ENCODE measurements around the gene EHHADH. TPM values are rescaled to one million over a fixed set of nuclear protein-coding genes. Genes with fewer than 3 reads are reported as not detected.

Gene EHHADH
- total RNA-seq, 4 donors from 2014 or later = 7.4 to 23.7 (median 15.6) TPM

- intact Hi-C loops (cut with DNase I) = no loop called here
- Histone ChIP-seq H3K36me3 (peaks cover 0 to 3% of the 10 kb centered on the region in 2 donors), H3K9me3 (no peaks in the 10 kb centered on the region), H3K27me3 (no peaks in the 10 kb centered on the region), H3K4me3 (replicated peaks in 1 of 3) (no peak overlapping the region), H3K27ac (no peak overlapping the region), H3K4me1 (no peaks in the 10 kb centered on the region)
- 78 to 79% methylated on average over 5 of the region's 5 CpGs for WGBS, 2 donors
- TF ChIP-seq CTCF (IDR thresholded peaks at IDR 0.05) (no peak), POLR2A (IDR thresholded peaks at IDR 0.05) (no peak)
- no peak for DNase-seq
Measured at GRCh38 chr3:185200639-185201038, 53.2 kb downstream of the EHHADH start.

DNA sequence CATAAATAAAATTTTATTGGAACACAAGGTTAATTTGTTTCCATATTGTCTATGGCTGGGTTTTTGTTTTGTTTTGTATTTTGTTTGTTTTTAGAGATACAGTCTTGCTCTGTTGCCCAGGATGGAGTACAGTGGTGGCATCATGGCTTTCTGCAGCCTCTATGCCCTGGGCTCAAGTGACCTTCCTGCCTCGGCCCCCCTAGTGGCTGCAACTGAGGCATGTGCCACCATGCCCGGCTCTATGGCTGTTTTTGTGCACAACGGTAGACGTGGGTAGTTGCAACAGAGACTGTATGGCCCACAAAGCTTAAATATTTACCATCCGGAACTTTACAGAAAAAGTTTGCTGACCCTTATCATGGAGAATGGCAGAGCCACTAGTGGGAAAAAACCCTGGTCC, 54.2 kb downstream of the EHHADH start:
- no peak for DNase-seq
- TF ChIP-seq CTCF (IDR thresholded peaks at IDR 0.05) = no peak
- Histone ChIP-seq H3K27me3 (no peaks in the 10 kb centered on the region), H3K27ac (no peak overlapping the region), H3K36me3 (peaks cover 0 to 3% of the 10 kb centered on the region in 2 donors), H3K9me3 (no peaks in the 10 kb centered on the region), H3K4me3 (replicated peaks in 1 of 3) (no peak overlapping the region), H3K4me1 (no peaks in the 10 kb centered on the region)
- intact Hi-C loops (cut with DNase I) = no loop called here
- WGBS, 2 donors = 91 to 93% methylated on average over 5 of the region's 5 CpGs

GRCh38 chr3:185199206-185199605, 54.6 kb downstream of the EHHADH start:
- H3K4me3 ChIP-seq (replicated peaks in 1 of 3) = no peak overlapping the region
- no peak for DNase-seq
- no peaks in the 10 kb centered on the region for H3K9me3 ChIP-seq
- intact Hi-C loops (cut with DNase I) = no loop called here
- H3K27ac ChIP-seq = no peak overlapping the region
- H3K36me3 ChIP-seq = peaks cover 0 to 3% of the 10 kb centered on the region in 2 donors
- no peaks in the 10 kb centered on the region for H3K27me3 ChIP-seq
- TF ChIP-seq CTCF (IDR thresholded peaks at IDR 0.05) = no peak
- TF ChIP-seq POLR2A (IDR thresholded peaks at IDR 0.05) = no peak
- H3K4me1 ChIP-seq = no peaks in the 10 kb centered on the region
- WGBS, 2 donors = 88 to 91% methylated on average over 4 of the region's 4 CpGs

- no peak for TF ChIP-seq CTCF (IDR thresholded peaks at IDR 0.05)
- no peak for TF ChIP-seq POLR2A (IDR thresholded peaks at IDR 0.05)
- H3K4me3 ChIP-seq (replicated peaks in 1 of 3) = no peak overlapping the region
- DNase-seq = no peak
- WGBS, 2 donors = 91 to 93% methylated on average over 2 of the region's 2 CpGs
- intact Hi-C loops (cut with DNase I) = no loop called here
- H3K9me3 ChIP-seq = no peaks in the 10 kb centered on the region
- no peak overlapping the region for H3K27ac ChIP-seq
- H3K36me3 ChIP-seq = peaks cover 0 to 3% of the 10 kb centered on the region in 2 donors
- H3K27me3 ChIP-seq = no peaks in the 10 kb centered on the region
- no peaks in the 10 kb centered on the region for H3K4me1 ChIP-seq
Measured at GRCh38 chr3:185197068-185197467, 56.8 kb downstream of the EHHADH start.

DNA sequence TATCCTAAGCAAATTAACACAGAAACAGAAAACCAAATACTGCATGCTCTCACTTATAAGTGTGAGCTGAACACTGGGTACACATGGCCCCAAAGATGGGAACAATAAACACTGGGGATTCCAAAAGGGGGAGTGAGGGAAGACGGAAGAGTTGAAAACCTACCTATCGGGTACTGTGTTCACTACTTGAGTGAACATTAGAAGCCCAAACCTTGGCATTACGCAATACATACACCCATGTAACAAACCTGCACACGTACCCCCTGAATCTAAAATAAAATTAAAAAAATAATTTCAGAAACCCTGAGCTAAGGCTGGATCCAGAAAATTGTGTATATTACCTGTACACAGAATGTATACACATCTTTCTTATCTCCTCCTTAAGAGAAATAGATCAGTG, 58.2 kb downstream of the EHHADH start:
- intact Hi-C loops (cut with DNase I) = no loop called here
- 96 to 98% methylated on average over 4 of the region's 4 CpGs for WGBS, 2 donors

More for the DNA sequence above, 58.2 kb downstream of the EHHADH start:
- H3K36me3 ChIP-seq = no peaks in the 10 kb centered on the region
- no peak overlapping the region for H3K4me3 ChIP-seq (replicated peaks in 1 of 3)
- DNase-seq = no peak
- no peaks in the 10 kb centered on the region for H3K9me3 ChIP-seq
- no peak overlapping the region for H3K27ac ChIP-seq
- H3K27me3 ChIP-seq = no peaks in the 10 kb centered on the region
- H3K4me1 ChIP-seq = no peaks in the 10 kb centered on the region
- TF ChIP-seq CTCF (IDR thresholded peaks at IDR 0.05) (no peak), POLR2A (IDR thresholded peaks at IDR 0.05) (no peak)

All from thyroid gland (tissue), 4 donors.